ENCODE data around the gene TSPAN4.
A peak's percentile ranks its signal among the peaks of the same experiment; 100 is the strongest.

The TSPAN4 gene

DNA sequence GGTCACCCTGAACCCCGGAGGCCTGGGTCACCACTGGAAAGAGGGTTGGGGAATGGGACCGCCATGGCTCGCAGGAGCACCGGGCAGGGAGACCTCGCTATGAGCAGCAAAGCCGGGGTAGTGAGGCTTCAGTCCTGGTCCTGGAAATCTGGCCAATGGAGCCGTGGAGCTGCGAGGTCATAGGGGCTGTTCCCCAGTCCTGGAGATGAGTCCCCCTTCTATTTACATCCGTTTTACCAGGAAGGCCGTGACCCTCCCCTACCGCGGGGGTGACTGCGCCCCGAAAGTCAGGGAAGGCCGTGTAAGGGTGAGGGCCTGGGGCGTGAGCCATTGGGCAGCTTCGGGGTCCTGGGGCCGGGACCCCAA, 38.1 kb upstream of the TSPAN4 start:
- H3K4me3 ChIP-seq (ENCODE audit: control insufficient read depth in 1 of 7, extremely low read depth in 1 of 7, insufficient read depth in 4 of 7, low read depth in 2 of 7, low read length in 6 of 7) = peak overlapping the region; percentile 36 to 79 (median 71)
- CTCF ChIA-PET = interaction anchor here (0.8 to 1.4 kb wide), 3 partner anchors 14 to 29 kb away, joined by 3 read pairs; partner anchors contain the start of gene PNPLA2
- POLR2A ChIA-PET = no interaction called here
- WGBS (ENCODE audit: insufficient coverage) = 9% methylated on average over 4 of the region's 18 CpGs
- H3K27me3 ChIP-seq (replicated peaks in 2 of 5; ENCODE audit: control insufficient read depth in 4 of 5, insufficient read depth in 5 of 5, low read length in 4 of 5) = no peaks in the 10 kb centered on the region
- no peak for DNase-seq
- H3K27ac ChIP-seq (ENCODE audit: insufficient read depth in 1 of 2, low read depth in 1 of 2, low read length in 2 of 2, poor library complexity in 1 of 2, severe bottlenecking in 2 of 2) = peak overlapping the region in 1 of 2 experiments; percentile 49
- peaks cover 2 to 40% (median 32%) of the 10 kb centered on the region in 4 experiments for H3K4me1 ChIP-seq (ENCODE audit: control extremely low read depth in 1 of 4, control insufficient read depth in 4 of 4, insufficient read depth in 4 of 4, low read length in 3 of 4)
- H3K36me3 ChIP-seq (ENCODE audit: control insufficient read depth in 4 of 4, insufficient read depth in 4 of 4, low read length in 3 of 4) = peaks cover 0 to 36% (median 16%) of the 10 kb centered on the region in 4 experiments
- H3K9me3 ChIP-seq (ENCODE audit: control extremely low read depth in 1 of 5, control insufficient read depth in 4 of 5, insufficient read depth in 2 of 5, low read depth in 1 of 5, low read length in 4 of 5) = no peaks in the 10 kb centered on the region

DNA sequence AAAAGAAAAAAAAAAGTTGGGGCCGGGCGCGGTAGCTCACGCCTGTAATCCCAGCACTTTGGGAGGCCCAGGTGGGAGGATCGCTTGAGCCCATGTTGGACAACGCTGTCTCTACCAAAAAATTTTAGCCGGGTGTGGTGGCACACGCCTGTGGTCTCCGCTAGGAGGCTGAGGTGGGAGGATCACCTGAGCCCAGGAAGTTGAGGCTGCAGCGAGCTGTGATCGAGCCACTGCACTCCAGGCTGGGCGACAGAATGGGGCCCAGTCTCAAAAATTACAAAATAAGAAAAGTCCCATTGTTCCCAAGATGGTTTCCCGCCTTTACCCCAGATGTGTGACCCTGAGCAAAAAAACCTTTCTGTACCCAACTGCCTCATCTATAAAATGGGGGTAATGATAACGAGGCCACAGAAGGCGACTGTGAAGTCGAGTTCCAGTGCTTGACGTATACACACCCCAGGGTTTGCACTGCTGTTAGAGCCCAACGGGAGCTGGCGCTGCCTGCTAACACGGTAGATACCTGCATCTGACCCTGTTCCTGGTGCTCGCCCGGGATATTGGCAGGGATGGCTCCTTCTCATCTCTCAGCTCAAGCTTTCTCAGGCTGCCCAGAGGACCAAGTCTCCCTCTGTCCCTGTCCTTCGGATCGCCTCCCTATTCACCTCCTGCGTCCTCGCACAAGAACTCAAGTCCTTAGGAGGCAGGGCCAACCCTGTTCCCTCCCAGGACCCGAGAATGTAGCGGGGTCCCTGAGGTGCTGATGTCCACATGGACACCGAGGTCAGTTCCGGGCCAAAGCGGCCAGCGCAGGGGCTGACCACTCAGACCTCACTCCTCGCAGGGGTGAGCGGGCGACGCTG, 34.0 kb upstream of the TSPAN4 start:
- ChIA-PET CTCF (interaction anchor here (0.9 to 1.7 kb wide), 2 partner anchors 10 to 21 kb away, joined by 3 to 7 read pairs; partner anchors contain the start of gene PNPLA2), POLR2A (interaction anchor here (0.9 to 2.0 kb wide), 5 partner anchors 11 to 102 kb away, joined by 3 to 17 read pairs (median 3); partner anchors contain the start of genes CHID1, PNPLA2 and POLR2L)
- Histone ChIP-seq H3K27me3 (replicated peaks in 2 of 5; ENCODE audit: control insufficient read depth in 4 of 5, insufficient read depth in 5 of 5, low read length in 4 of 5) (no peaks in the 10 kb centered on the region), H3K36me3 (ENCODE audit: control insufficient read depth in 4 of 4, insufficient read depth in 4 of 4, low read length in 3 of 4) (peaks cover 5 to 28% (median 24%) of the 10 kb centered on the region in 4 experiments), H3K4me3 (ENCODE audit: control insufficient read depth in 1 of 7, extremely low read depth in 1 of 7, insufficient read depth in 4 of 7, low read depth in 2 of 7, low read length in 6 of 7) (peak overlapping the region; percentile 75 to 99 (median 94)), H3K4me1 (ENCODE audit: control extremely low read depth in 1 of 4, control insufficient read depth in 4 of 4, insufficient read depth in 4 of 4, low read length in 3 of 4) (peaks cover 8 to 53% (median 39%) of the 10 kb centered on the region in 4 experiments), H3K27ac (ENCODE audit: insufficient read depth in 1 of 2, low read depth in 1 of 2, low read length in 2 of 2, poor library complexity in 1 of 2, severe bottlenecking in 2 of 2) (peak overlapping the region; percentile 86 to 97), H3K9me3 (ENCODE audit: control extremely low read depth in 1 of 5, control insufficient read depth in 4 of 5, insufficient read depth in 2 of 5, low read depth in 1 of 5, low read length in 4 of 5) (no peaks in the 10 kb centered on the region)
- DNase-seq = no peak
- WGBS (ENCODE audit: insufficient coverage) = 36% methylated on average over 36 of the region's 36 CpGs

GRCh38 chr11:809287-810039, 33.2 kb upstream of the TSPAN4 start, which contains the start of gene RPLP2:
Gene RPLP2, plus strand, starts transcription at chr11:809967. Its CDS starts 268 bp downstream, at chr11:810235.
- CTCF ChIA-PET = interaction anchor here (0.7 to 1.7 kb wide), 3 partner anchors 10 to 20 kb away, joined by 3 to 7 read pairs (median 3); partner anchors contain the start of gene PNPLA2
- peaks cover 5 to 31% (median 27%) of the 10 kb centered on the region in 4 experiments for H3K36me3 ChIP-seq (ENCODE audit: control insufficient read depth in 4 of 4, insufficient read depth in 4 of 4, low read length in 3 of 4)
- H3K27me3 ChIP-seq (replicated peaks in 2 of 5; ENCODE audit: control insufficient read depth in 4 of 5, insufficient read depth in 5 of 5, low read length in 4 of 5) = no peaks in the 10 kb centered on the region
- DNase-seq = peak; percentile 96 to 98 (median 98)
- peaks cover 8 to 45% (median 31%) of the 10 kb centered on the region in 4 experiments for H3K4me1 ChIP-seq (ENCODE audit: control extremely low read depth in 1 of 4, control insufficient read depth in 4 of 4, insufficient read depth in 4 of 4, low read length in 3 of 4)
- H3K9me3 ChIP-seq (ENCODE audit: control extremely low read depth in 1 of 5, control insufficient read depth in 4 of 5, insufficient read depth in 2 of 5, low read depth in 1 of 5, low read length in 4 of 5) = no peaks in the 10 kb centered on the region
- POLR2A ChIA-PET = interaction anchor here (0.9 to 2.0 kb wide), 5 partner anchors 10 to 101 kb away, joined by 3 to 17 read pairs (median 3); partner anchors contain the start of genes CHID1, PNPLA2 and POLR2L
- under 1% methylated on average over 70 of the region's 81 CpGs for WGBS (ENCODE audit: insufficient coverage)
- H3K4me3 ChIP-seq (ENCODE audit: control insufficient read depth in 1 of 7, extremely low read depth in 1 of 7, insufficient read depth in 4 of 7, low read depth in 2 of 7, low read length in 6 of 7) = peak within 1 kb of the TSS; percentile 75 to 99 (median 94)
- peak within 1 kb of the TSS; percentile 86 to 97 for H3K27ac ChIP-seq (ENCODE audit: insufficient read depth in 1 of 2, low read depth in 1 of 2, low read length in 2 of 2, poor library complexity in 1 of 2, severe bottlenecking in 2 of 2)

DNA sequence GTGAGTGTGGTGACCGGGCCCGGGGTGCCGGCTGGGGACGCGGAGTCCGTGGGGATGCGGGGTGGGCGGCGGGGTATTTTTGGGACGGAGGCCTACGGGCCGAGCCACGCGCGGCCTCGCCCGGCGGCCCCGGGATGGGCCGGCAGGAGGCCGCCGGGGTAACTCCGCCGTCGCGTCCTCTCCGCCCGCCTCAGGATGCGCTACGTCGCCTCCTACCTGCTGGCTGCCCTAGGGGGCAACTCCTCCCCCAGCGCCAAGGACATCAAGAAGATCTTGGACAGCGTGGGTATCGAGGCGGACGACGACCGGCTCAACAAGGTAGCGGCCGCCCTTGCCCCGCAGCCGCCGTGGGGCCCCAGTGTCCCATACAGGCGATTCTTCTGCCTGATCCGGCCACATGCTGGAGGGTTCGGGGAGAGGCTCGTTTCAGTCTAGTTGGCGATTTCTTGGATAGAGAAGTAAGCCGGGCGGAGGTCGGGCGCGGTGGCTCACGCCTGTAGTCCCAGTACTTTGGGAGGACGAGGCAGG, 32.5 kb upstream of the TSPAN4 start:
- under 1% methylated on average over 34 of the region's 55 CpGs for WGBS (ENCODE audit: insufficient coverage)
- Histone ChIP-seq H3K27me3 (replicated peaks in 2 of 5; ENCODE audit: control insufficient read depth in 4 of 5, insufficient read depth in 5 of 5, low read length in 4 of 5) (no peaks in the 10 kb centered on the region), H3K27ac (ENCODE audit: insufficient read depth in 1 of 2, low read depth in 1 of 2, low read length in 2 of 2, poor library complexity in 1 of 2, severe bottlenecking in 2 of 2) (peak overlapping the region; percentile 86 to 97), H3K4me3 (ENCODE audit: control insufficient read depth in 1 of 7, extremely low read depth in 1 of 7, insufficient read depth in 4 of 7, low read depth in 2 of 7, low read length in 6 of 7) (peak overlapping the region; percentile 75 to 99 (median 94)), H3K36me3 (ENCODE audit: control insufficient read depth in 4 of 4, insufficient read depth in 4 of 4, low read length in 3 of 4) (peaks cover 5 to 31% (median 28%) of the 10 kb centered on the region in 4 experiments), H3K4me1 (ENCODE audit: control extremely low read depth in 1 of 4, control insufficient read depth in 4 of 4, insufficient read depth in 4 of 4, low read length in 3 of 4) (peaks cover 8 to 41% (median 27%) of the 10 kb centered on the region in 4 experiments), H3K9me3 (ENCODE audit: control extremely low read depth in 1 of 5, control insufficient read depth in 4 of 5, insufficient read depth in 2 of 5, low read depth in 1 of 5, low read length in 4 of 5) (no peaks in the 10 kb centered on the region)
- ChIA-PET POLR2A (interaction anchor here (1.0 to 2.0 kb wide), 4 partner anchors 9 to 101 kb away, joined by 3 to 17 read pairs (median 4); partner anchors contain the start of genes CHID1 and PNPLA2), CTCF (interaction anchor here (0.6 to 2.6 kb wide), 6 partner anchors 9 to 233 kb away, joined by 3 to 10 read pairs (median 5); partner anchors contain the start of gene PNPLA2)
- DNase-seq = no peak

DNA sequence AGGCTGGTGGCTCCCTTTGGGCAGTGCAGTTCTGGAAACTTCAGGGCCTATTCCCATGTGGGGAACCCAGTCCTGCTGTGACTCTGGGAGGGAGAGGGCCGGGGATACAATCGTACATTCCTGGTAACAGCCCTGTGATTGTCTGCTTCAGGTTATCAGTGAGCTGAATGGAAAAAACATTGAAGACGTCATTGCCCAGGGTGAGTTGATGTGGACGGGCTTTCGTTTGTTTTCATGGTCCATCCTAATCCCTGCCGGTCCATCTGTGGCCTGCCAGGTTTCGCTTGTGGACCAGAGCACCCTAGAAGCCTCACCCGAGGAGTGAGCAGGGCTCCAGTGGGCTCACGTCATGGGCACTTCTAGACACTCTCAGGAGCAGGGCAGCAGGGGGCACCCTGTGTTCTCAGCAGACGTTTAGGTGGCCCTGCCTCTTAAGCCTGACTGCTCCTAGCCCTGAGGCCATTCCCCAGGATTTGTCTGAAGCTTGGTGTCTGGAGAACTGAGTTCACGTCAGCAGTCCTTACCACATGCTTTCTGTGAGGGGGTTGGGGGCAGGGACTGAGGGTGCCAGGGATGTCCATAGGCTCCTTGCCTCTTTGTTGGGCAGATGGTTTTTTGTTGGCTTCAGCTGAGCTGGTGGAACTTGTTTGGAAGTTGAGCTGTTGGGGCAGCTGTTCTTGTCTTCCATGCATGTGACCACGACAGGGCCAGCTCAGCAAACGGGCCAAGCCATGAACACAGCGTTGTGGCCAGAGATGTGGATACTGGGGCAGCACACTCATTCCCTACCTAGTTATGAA, 31.0 kb upstream of the TSPAN4 start:
- Histone ChIP-seq H3K4me1 (ENCODE audit: control extremely low read depth in 1 of 4, control insufficient read depth in 4 of 4, insufficient read depth in 4 of 4, low read length in 3 of 4) (peaks cover 8 to 33% (median 23%) of the 10 kb centered on the region in 4 experiments), H3K4me3 (ENCODE audit: control insufficient read depth in 1 of 7, extremely low read depth in 1 of 7, insufficient read depth in 4 of 7, low read depth in 2 of 7, low read length in 6 of 7) (peak overlapping the region in 4 of 7 experiments; percentile 94 to 99 (median 96)), H3K27me3 (replicated peaks in 2 of 5; ENCODE audit: control insufficient read depth in 4 of 5, insufficient read depth in 5 of 5, low read length in 4 of 5) (no peaks in the 10 kb centered on the region), H3K27ac (ENCODE audit: insufficient read depth in 1 of 2, low read depth in 1 of 2, low read length in 2 of 2, poor library complexity in 1 of 2, severe bottlenecking in 2 of 2) (peak overlapping the region; percentile 12 to 97), H3K36me3 (ENCODE audit: control insufficient read depth in 4 of 4, insufficient read depth in 4 of 4, low read length in 3 of 4) (peaks cover 5 to 36% (median 29%) of the 10 kb centered on the region in 4 experiments), H3K9me3 (ENCODE audit: control extremely low read depth in 1 of 5, control insufficient read depth in 4 of 5, insufficient read depth in 2 of 5, low read depth in 1 of 5, low read length in 4 of 5) (no peaks in the 10 kb centered on the region)
- peak in 1 of 3 donors; percentile 38 for DNase-seq
- ChIA-PET CTCF (interaction anchor here (0.7 to 2.6 kb wide), 6 partner anchors 8 to 27 kb away, joined by 3 to 10 read pairs (median 4); no protein-coding TSS in a partner anchor), POLR2A (interaction anchor here (1.1 to 1.5 kb wide), 2 partner anchors 10 to 23 kb away, joined by 3 to 4 read pairs; no protein-coding TSS in a partner anchor)
- 87% methylated on average over 12 of the region's 14 CpGs for WGBS (ENCODE audit: insufficient coverage)
